Ascending aorta (tissue), 2 donors: ENCODE results near the gene PRSS27. TPM values are rescaled to one million over a fixed set of nuclear protein-coding genes. Genes with fewer than 3 reads are reported as not detected.

Experiments
- DNase-seq, 2 donors: peaks; one replicate each; pipeline ENCODE4 v3.0.0-alpha.2; 2019; ENCODE audit warnings: low spot score in 2 of 2
- H3K27ac ChIP-seq, 2 donors: fragments of 200-600 bp; sonication (generic); one replicate each; pipeline ENCODE4 v1.5.1; 2016 to 2017; ENCODE audit warnings: mild to moderate bottlenecking in 1 of 2
- H3K27me3 ChIP-seq: fragments of 200-600 bp; sonication (generic); one replicate; pipeline ENCODE4 v1.5.1; 2017
- H3K36me3 ChIP-seq, 2 donors: fragments of 200-600 bp; sonication (generic); one replicate each; pipeline ENCODE4 v1.5.1; 2016
- H3K4me1 ChIP-seq, 2 donors: fragments of 200-600 bp; sonication (generic); one replicate each; pipeline ENCODE4 v1.5.1; 2016 to 2017; ENCODE audit warnings: mild to moderate bottlenecking in 1 of 2
- H3K4me3 ChIP-seq, 2 donors: fragments of 200-600 bp; sonication (generic); one replicate each; pipeline ENCODE4 v1.5.1; 2016 to 2017; ENCODE audit warnings: mild to moderate bottlenecking in 1 of 2
- H3K9me3 ChIP-seq, 2 donors: fragments of 200-600 bp; sonication (generic); one replicate each; pipeline ENCODE4 v1.5.1; 2016
- CTCF ChIP-seq, 3 experiments: fragments of 200-600 bp in 2 of 3; fragments of 450-650 bp in 1 of 3; sonication (generic) in 2 of 3; IDR thresholded peaks; one replicate each; pipeline ENCODE4 v1.5.1; 2016 to 2019; ENCODE audit warnings: antibody characterized with exemption in 3 of 3, mild to moderate bottlenecking in 1 of 3, moderate library complexity in 1 of 3
- intact Hi-C: fragments of 100-400 bp; cut with DNase I; formaldehyde crosslinking; loops from one replicate; pipeline ENCODE4 v1.15.1; 2023
- total RNA-seq: library from RNA; depleted of rRNA; stranded (reverse); fragments of >200 nt; gene quantifications from one replicate; pipeline ENCODE4 v1.1.0, GENCODE V29; 2016

Gene PRSS27
- total RNA-seq, 1 donor from 2014 or later: not detected

- no peak for DNase-seq
- intact Hi-C loops: no loop called here
- no peak for TF ChIP-seq CTCF (IDR thresholded peaks at IDR 0.05)
Measured at GRCh38 chr16:2744711-2745110, 24.7 kb upstream of the PRSS27 start.

GRCh38 chr16:2743007-2743810 is 23.2 kb upstream of the PRSS27 start:
- Histone ChIP-seq H3K36me3 (no peaks in the 10 kb centered on the region), H3K4me1 (no peaks in the 10 kb centered on the region), H3K4me3 (no peak overlapping the region), H3K9me3 (no peaks in the 10 kb centered on the region), H3K27ac (no peak overlapping the region), H3K27me3 (no peaks in the 10 kb centered on the region)
- intact Hi-C loops: no loop called here
- no peak for DNase-seq
- TF ChIP-seq CTCF (IDR thresholded peaks at IDR 0.05): no peak

More at GRCh38 chr16:2744711-2745110, 24.7 kb upstream of the PRSS27 start:
- no peaks in the 10 kb centered on the region for H3K4me1 ChIP-seq
- H3K27me3 ChIP-seq: no peaks in the 10 kb centered on the region
- H3K36me3 ChIP-seq: no peaks in the 10 kb centered on the region
- H3K27ac ChIP-seq: no peak overlapping the region
- H3K9me3 ChIP-seq: no peaks in the 10 kb centered on the region
- no peak overlapping the region for H3K4me3 ChIP-seq

- Histone ChIP-seq H3K9me3 (no peaks in the 10 kb centered on the region), H3K4me1 (no peaks in the 10 kb centered on the region), H3K4me3 (no peak overlapping the region), H3K27me3 (no peaks in the 10 kb centered on the region), H3K36me3 (no peaks in the 10 kb centered on the region), H3K27ac (no peak overlapping the region)
- no peak for TF ChIP-seq CTCF (IDR thresholded peaks at IDR 0.05)
- intact Hi-C loops: no loop called here
- no peak for DNase-seq
Measured at GRCh38 chr16:2742323-2743006, 22.4 kb upstream of the PRSS27 start.

GRCh38 chr16:2741168-2741567 is 21.1 kb upstream of the PRSS27 start:
- Histone ChIP-seq H3K4me3 (no peak overlapping the region), H3K27me3 (no peaks in the 10 kb centered on the region), H3K9me3 (no peaks in the 10 kb centered on the region), H3K36me3 (no peaks in the 10 kb centered on the region), H3K4me1 (no peaks in the 10 kb centered on the region), H3K27ac (no peak overlapping the region)
- TF ChIP-seq CTCF (IDR thresholded peaks at IDR 0.05): no peak
- intact Hi-C loops: no loop called here
- DNase-seq: no peak

GRCh38 chr16:2740476-2740875 is 20.5 kb upstream of the PRSS27 start:
- Histone ChIP-seq H3K4me1 (no peaks in the 10 kb centered on the region), H3K27ac (no peak overlapping the region), H3K4me3 (no peak overlapping the region), H3K9me3 (no peaks in the 10 kb centered on the region), H3K36me3 (no peaks in the 10 kb centered on the region), H3K27me3 (no peaks in the 10 kb centered on the region)
- TF ChIP-seq CTCF (IDR thresholded peaks at IDR 0.05): no peak
- intact Hi-C loops: no loop called here
- DNase-seq: no peak
